Endothelial cell (in vitro differentiated cells): ENCODE measurements around the gene TMED4. TPM values are rescaled to one million over a fixed set of nuclear protein-coding genes. Genes with fewer than 3 reads are reported as not detected.
"Not testable (repeated sequence)": the region's sequence is repeated elsewhere in the genome, so short reads cannot be mapped to it uniquely, and the experiment has no call there.

Experiments
- DNase-seq: peaks from one replicate; pipeline ENCODE4 v3.0.0; 2021; ENCODE audit warnings: low spot score
- H3K27ac Mint-ChIP-seq: one replicate; pipeline ENCODE4 v1.8.0; 2021; ENCODE audit warnings: mixed read lengths, inconsistent platforms; ENCODE audit not compliant: unreplicated experiment
- H3K27me3 Mint-ChIP-seq: one replicate; pipeline ENCODE4 v1.8.0; 2021; ENCODE audit warnings: mild to moderate bottlenecking, moderate library complexity, mixed read lengths, inconsistent platforms; ENCODE audit not compliant: unreplicated experiment
- H3K36me3 Mint-ChIP-seq: one replicate; pipeline ENCODE4 v1.8.0; 2021; ENCODE audit warnings: mild to moderate bottlenecking, low read depth, mixed read lengths, inconsistent platforms; ENCODE audit not compliant: unreplicated experiment
- H3K4me1 Mint-ChIP-seq: one replicate; pipeline ENCODE4 v1.8.0; 2021; ENCODE audit warnings: mild to moderate bottlenecking, mixed read lengths, inconsistent platforms; ENCODE audit not compliant: unreplicated experiment
- H3K4me3 Mint-ChIP-seq: one replicate; pipeline ENCODE4 v1.8.0; 2021; ENCODE audit warnings: mild to moderate bottlenecking, mixed read lengths, inconsistent platforms; ENCODE audit not compliant: unreplicated experiment
- H3K9me3 Mint-ChIP-seq: one replicate; pipeline ENCODE4 v1.8.0; 2021; ENCODE audit warnings: mixed read lengths, inconsistent platforms; ENCODE audit not compliant: unreplicated experiment
- CTCF ChIP-seq: fragments of 200-600 bp; sonication (generic); IDR thresholded peaks from one replicate; pipeline ENCODE4 v1.5.0; 2021; ENCODE audit warnings: antibody characterized with exemption; ENCODE audit not compliant: unreplicated experiment
- total RNA-seq: library from RNA; stranded (reverse); fragmentation: NEBNext Ultra II Directional; extraction: Animal tissue kit (Norgen Biotek cat#: 25700); gene quantifications from one replicate; pipeline ENCODE4 v1.2.1, GENCODE V29; 2021; ENCODE audit not compliant: unreplicated experiment

The TMED4 gene
- total RNA-seq, 1 donor from 2014 or later: 79.4 TPM

GRCh38 chr7:44561481-44561880, 20.6 kb downstream of the TMED4 start:
- H3K27ac Mint-ChIP-seq: no peak overlapping the region
- peaks cover 1% of the 10 kb centered on the region for H3K36me3 Mint-ChIP-seq
- DNase-seq: no peak
- H3K4me3 Mint-ChIP-seq: no peak overlapping the region
- H3K27me3 Mint-ChIP-seq: peaks cover 6% of the 10 kb centered on the region
- no peaks in the 10 kb centered on the region for H3K4me1 Mint-ChIP-seq
- H3K9me3 Mint-ChIP-seq: no peaks in the 10 kb centered on the region
- TF ChIP-seq CTCF: no peak

DNA sequence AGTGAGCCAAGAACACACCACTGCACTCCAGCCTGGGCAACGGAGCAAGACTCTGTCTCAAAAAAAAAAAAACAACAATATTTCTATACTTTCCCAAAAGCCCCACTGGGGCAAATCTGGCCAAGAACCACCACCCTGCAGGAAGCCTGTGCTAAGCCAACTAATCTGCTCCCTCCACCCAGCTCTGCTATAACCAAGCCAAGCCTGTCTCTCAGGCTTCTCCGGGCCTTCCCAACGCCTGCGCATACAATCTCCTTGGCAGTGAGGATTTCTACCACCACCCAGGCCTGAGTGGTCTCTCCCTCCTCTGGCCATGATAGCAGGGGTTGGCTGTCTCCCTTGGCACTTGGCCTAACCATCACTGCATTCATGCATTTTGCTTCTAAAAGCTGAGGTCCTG, 22.5 kb downstream of the TMED4 start:
- TF ChIP-seq CTCF: no peak
- no peak overlapping the region for H3K27ac Mint-ChIP-seq
- no peak overlapping the region for H3K4me3 Mint-ChIP-seq
- peaks cover 6% of the 10 kb centered on the region for H3K27me3 Mint-ChIP-seq
- no peaks in the 10 kb centered on the region for H3K36me3 Mint-ChIP-seq
- no peaks in the 10 kb centered on the region for H3K4me1 Mint-ChIP-seq
- H3K9me3 Mint-ChIP-seq: no peaks in the 10 kb centered on the region
- no peak for DNase-seq

GRCh38 chr7:44557485-44557884, 24.5 kb downstream of the TMED4 start:
- Mint-ChIP-seq H3K9me3 (no peaks in the 10 kb centered on the region), H3K27ac (no peak overlapping the region)
- DNase-seq: no peak

DNA sequence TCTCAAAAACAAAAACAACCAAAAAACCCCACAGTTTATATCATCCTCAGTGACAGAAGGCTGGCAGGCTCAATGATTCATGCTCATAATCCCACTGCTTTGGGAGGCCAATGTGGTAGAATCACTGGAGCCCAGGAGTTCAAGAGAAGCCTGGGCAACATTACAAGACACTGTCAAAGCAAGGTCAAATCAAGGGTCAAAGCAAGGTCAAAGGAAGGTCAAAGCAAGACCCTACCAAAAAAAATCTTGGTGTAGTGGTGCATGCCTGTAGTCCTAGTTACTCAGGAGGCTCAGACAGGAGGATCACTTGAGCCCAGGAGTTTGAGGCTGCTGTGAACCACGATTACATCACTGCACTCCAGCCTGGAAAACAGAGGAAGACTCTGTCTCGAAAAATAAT, 26.7 kb downstream of the TMED4 start:
- Mint-ChIP-seq H3K27ac (no peak overlapping the region), H3K27me3 (no peaks in the 10 kb centered on the region), H3K4me1 (no peaks in the 10 kb centered on the region), H3K4me3 (no peak overlapping the region), H3K36me3 (no peaks in the 10 kb centered on the region), H3K9me3 (no peaks in the 10 kb centered on the region)
- no peak for DNase-seq
- TF ChIP-seq CTCF: no peak

More at GRCh38 chr7:44557485-44557884, 24.5 kb downstream of the TMED4 start:
- H3K4me1 Mint-ChIP-seq: no peaks in the 10 kb centered on the region
- no peak for TF ChIP-seq CTCF
- H3K36me3 Mint-ChIP-seq: no peaks in the 10 kb centered on the region
- no peak overlapping the region for H3K4me3 Mint-ChIP-seq
- H3K27me3 Mint-ChIP-seq: no peaks in the 10 kb centered on the region

GRCh38 chr7:44552473-44553005, 29.5 kb downstream of the TMED4 start:
- not testable (repeated sequence) for H3K9me3 Mint-ChIP-seq, H3K27me3 Mint-ChIP-seq, H3K27ac Mint-ChIP-seq, H3K4me3 Mint-ChIP-seq, DNase-seq, H3K36me3 Mint-ChIP-seq
- peaks cover 15% of the 10 kb centered on the region for H3K4me1 Mint-ChIP-seq
